ENCODE results near the gene DCDC1.

Gene DCDC1

DNA sequence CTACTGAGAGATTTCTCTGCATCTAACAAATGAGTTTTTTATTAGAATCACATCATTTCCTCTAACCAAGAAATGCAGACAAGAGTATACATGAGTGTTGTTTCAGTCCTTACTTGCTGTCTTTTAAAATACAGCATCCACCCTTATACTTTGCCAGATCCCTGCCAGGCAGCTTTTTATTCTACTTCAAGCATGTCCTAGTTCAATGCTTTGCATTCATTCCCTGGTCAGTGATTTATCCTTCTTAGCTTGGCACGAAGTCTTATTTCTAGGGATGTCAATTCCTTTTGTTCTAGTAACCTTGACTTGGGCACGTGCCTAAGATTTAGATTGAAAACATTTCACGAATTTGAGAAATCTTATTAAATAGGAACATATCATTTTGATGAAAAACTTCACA, 476.2 kb downstream of the DCDC1 start:
- Histone ChIP-seq H3K27ac (ENCODE audit: low read length) (no peak overlapping the region), H3K36me3 (ENCODE audit: control insufficient read depth in 1 of 2, insufficient read depth in 2 of 2, low read length in 2 of 2) (no peaks in the 10 kb centered on the region), H3K9me3 (ENCODE audit: control insufficient read depth in 1 of 2, low read length in 2 of 2) (no peaks in the 10 kb centered on the region), H3K27me3 (ENCODE audit: low read depth, low read length) (no peaks in the 10 kb centered on the region), H3K4me3 (ENCODE audit: low read depth in 1 of 2, low read length in 2 of 2) (no peak overlapping the region), H3K4me1 (ENCODE audit: control insufficient read depth in 1 of 2, insufficient read depth in 2 of 2, low read length in 2 of 2) (no peaks in the 10 kb centered on the region)

DNA sequence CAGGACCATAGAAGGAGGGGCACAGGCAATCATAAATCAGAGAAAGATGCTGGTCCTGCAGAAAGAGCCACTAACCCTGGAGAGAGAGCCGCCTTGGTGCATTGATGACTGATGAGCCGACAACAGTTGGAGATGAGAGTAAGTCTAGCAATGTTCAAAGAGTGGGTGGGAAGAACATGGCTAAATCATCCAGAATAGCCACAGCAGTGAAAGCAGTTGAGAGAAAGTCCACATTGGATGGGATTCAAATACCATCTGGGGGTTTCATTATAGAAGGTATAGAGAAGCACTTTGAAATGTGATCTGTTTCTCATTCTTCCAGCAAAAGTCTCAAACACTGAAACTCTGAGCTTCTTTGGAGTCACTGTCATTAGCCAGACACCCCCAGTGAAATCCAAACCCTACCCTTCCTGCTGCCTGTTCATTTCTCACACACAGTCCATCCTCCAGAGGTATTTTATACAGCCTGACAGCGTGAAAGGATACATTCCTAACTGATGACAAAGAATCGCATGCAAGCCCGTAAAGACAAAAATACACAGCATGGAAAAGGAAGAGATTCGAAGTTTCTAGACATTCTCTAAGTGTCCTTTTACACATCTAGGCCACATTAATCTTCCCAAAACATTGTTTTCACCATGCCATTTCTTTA, 480.3 kb downstream of the DCDC1 start:
- H3K36me3 ChIP-seq (ENCODE audit: control insufficient read depth in 1 of 2, insufficient read depth in 2 of 2, low read length in 2 of 2): no peaks in the 10 kb centered on the region
- no peak overlapping the region for H3K4me3 ChIP-seq (ENCODE audit: low read depth in 1 of 2, low read length in 2 of 2)
- H3K27ac ChIP-seq (ENCODE audit: low read length): no peak overlapping the region
- H3K9me3 ChIP-seq (ENCODE audit: control insufficient read depth in 1 of 2, low read length in 2 of 2): no peaks in the 10 kb centered on the region
- H3K4me1 ChIP-seq (ENCODE audit: control insufficient read depth in 1 of 2, insufficient read depth in 2 of 2, low read length in 2 of 2): no peaks in the 10 kb centered on the region
- no peaks in the 10 kb centered on the region for H3K27me3 ChIP-seq (ENCODE audit: low read depth, low read length)

DNA sequence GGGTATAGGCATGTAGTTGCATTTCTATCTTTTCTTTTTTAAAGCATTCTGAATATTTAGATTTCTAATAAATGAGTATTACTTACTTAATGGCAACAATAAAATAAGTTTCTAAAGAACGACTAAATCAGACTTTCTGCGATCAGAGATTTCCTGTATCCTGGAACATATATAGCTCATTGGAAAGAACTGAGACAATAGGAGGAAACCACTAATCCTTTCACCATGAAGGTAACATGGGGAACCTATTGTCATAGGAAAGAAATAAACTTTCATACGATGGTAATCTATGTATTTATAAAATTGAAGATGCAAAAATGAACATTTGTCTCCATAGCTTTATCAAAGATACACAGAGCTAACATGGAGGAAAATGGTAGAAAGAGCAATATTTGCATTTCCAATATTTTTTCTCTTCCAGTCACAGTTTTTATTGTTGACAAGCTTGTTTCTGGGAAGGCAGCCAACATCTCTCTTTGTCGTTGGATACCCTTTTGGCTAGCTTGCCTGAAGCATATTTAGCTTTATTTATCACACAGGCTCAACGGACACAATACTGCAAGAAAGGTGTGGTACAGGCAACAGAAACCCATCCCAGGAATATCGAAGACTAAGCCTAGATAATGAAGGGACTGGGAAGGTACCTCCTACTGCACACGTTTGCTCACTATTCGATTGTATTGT, 490.1 kb downstream of the DCDC1 start:
- Histone ChIP-seq H3K9me3 (ENCODE audit: control insufficient read depth in 1 of 2, low read length in 2 of 2) (no peaks in the 10 kb centered on the region), H3K4me3 (ENCODE audit: low read depth in 1 of 2, low read length in 2 of 2) (no peak overlapping the region), H3K27me3 (ENCODE audit: low read depth, low read length) (no peaks in the 10 kb centered on the region), H3K4me1 (ENCODE audit: control insufficient read depth in 1 of 2, insufficient read depth in 2 of 2, low read length in 2 of 2) (peaks cover 0 to 7% of the 10 kb centered on the region in 2 donors), H3K27ac (ENCODE audit: low read length) (no peak overlapping the region), H3K36me3 (ENCODE audit: control insufficient read depth in 1 of 2, insufficient read depth in 2 of 2, low read length in 2 of 2) (no peaks in the 10 kb centered on the region)

DNA sequence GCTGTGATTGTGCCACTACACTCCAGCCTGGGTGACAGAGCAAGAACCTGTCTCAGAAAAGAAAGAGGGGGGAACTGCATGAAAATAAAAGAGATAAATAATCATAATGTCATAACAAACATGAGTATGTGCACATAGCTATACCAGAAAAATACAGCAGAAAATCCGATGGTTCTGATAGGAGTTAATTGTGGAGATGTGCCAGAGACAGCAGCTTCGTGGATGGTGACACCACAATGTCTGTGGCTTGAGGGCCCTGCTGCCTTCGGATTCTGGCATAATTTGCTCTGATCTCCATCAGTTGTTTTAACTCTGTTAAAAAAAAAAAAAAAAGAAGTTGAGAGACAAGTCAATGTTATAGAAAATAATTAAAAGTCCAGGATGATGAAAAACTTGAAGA, 491.1 kb downstream of the DCDC1 start:
- H3K4me3 ChIP-seq (ENCODE audit: low read depth in 1 of 2, low read length in 2 of 2): no peak overlapping the region
- H3K36me3 ChIP-seq (ENCODE audit: control insufficient read depth in 1 of 2, insufficient read depth in 2 of 2, low read length in 2 of 2): no peaks in the 10 kb centered on the region
- no peak overlapping the region for H3K27ac ChIP-seq (ENCODE audit: low read length)
- H3K4me1 ChIP-seq (ENCODE audit: control insufficient read depth in 1 of 2, insufficient read depth in 2 of 2, low read length in 2 of 2): peaks cover 0 to 7% of the 10 kb centered on the region in 2 donors
- H3K27me3 ChIP-seq (ENCODE audit: low read depth, low read length): no peaks in the 10 kb centered on the region
- no peaks in the 10 kb centered on the region for H3K9me3 ChIP-seq (ENCODE audit: control insufficient read depth in 1 of 2, low read length in 2 of 2)

DNA sequence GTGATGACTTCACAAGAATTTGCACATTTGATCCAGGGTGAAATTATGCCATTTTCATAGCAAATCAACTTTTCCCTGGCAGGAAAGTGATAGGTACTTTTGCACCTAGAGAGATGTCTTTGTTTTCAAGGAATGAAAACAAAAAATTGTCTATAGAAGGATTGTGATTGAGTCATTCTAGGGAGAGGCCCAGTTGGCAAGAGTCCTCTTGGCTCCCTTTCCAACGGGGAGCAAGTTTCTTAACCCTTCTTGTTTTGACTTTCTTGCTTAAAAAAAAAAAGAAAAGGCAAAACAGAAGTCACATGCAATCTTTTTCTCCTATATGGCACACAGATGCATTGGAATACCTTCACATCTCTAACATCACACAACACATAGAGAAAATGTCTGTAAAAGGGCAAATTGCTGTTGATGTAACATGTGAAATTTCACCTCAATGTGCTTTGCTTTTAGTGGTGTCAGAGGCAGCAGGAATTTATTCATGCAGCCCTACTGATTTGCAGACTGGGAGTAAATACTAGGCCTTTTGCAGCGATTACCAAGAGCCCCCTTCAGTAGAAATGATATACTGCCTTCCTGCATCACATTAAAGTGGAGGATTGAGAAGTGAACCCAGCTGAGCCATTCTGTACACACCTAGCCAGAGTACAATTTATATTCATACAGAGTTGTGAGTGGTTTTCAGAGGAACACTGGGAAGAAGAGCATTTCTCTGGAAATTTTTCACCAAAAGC, 492.7 kb downstream of the DCDC1 start:
- peaks cover 0 to 7% of the 10 kb centered on the region in 2 donors for H3K4me1 ChIP-seq (ENCODE audit: control insufficient read depth in 1 of 2, insufficient read depth in 2 of 2, low read length in 2 of 2)
- H3K27ac ChIP-seq (ENCODE audit: low read length): no peak overlapping the region
- no peaks in the 10 kb centered on the region for H3K36me3 ChIP-seq (ENCODE audit: control insufficient read depth in 1 of 2, insufficient read depth in 2 of 2, low read length in 2 of 2)
- no peaks in the 10 kb centered on the region for H3K9me3 ChIP-seq (ENCODE audit: control insufficient read depth in 1 of 2, low read length in 2 of 2)
- H3K27me3 ChIP-seq (ENCODE audit: low read depth, low read length): no peaks in the 10 kb centered on the region
- no peak overlapping the region for H3K4me3 ChIP-seq (ENCODE audit: low read depth in 1 of 2, low read length in 2 of 2)

DNA sequence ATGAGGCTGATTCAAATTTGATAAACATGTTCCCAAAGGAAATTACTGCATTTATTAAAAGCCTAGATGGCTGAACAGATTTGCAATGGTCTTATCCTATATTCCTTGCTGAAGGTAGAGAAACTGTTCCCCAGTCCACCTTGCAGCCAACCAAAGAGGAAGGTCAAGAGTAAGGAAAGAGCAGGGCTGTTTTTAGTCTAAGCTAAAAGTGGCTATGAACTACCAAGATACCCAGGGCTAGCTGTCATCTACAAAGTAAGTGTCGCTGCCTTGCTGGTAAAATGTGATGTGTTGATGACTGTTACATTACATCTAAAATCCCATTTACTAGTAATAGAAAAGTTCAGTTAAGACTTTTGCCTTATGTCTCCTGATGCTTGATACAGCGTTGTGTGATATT, 493.3 kb downstream of the DCDC1 start:
- Histone ChIP-seq H3K4me1 (ENCODE audit: control insufficient read depth in 1 of 2, insufficient read depth in 2 of 2, low read length in 2 of 2) (peaks cover 0 to 7% of the 10 kb centered on the region in 2 donors), H3K27ac (ENCODE audit: low read length) (no peak overlapping the region), H3K36me3 (ENCODE audit: control insufficient read depth in 1 of 2, insufficient read depth in 2 of 2, low read length in 2 of 2) (no peaks in the 10 kb centered on the region), H3K4me3 (ENCODE audit: low read depth in 1 of 2, low read length in 2 of 2) (no peak overlapping the region), H3K9me3 (ENCODE audit: control insufficient read depth in 1 of 2, low read length in 2 of 2) (no peaks in the 10 kb centered on the region), H3K27me3 (ENCODE audit: low read depth, low read length) (no peaks in the 10 kb centered on the region)

DNA sequence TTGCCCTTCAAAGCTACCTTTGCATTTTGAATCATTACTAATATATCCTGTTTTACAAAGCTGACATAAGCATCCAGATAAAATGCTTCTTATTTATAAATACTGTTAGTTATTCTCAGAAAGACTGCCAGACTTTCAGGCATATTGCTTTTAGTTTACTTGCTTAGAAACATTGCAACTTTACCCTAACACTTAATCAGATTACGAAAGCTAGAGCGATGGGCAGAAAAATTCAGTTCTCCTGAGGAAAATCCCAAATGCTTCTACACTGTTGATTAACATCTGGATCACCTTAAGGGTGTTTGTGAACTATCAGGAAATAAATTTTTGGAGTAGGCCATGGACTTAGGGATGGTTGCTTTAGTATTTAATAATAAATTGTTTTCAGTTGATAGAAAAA, 493.7 kb downstream of the DCDC1 start:
- no peak overlapping the region for H3K27ac ChIP-seq (ENCODE audit: low read length)
- H3K4me1 ChIP-seq (ENCODE audit: control insufficient read depth in 1 of 2, insufficient read depth in 2 of 2, low read length in 2 of 2): peaks cover 0 to 7% of the 10 kb centered on the region in 2 donors
- H3K36me3 ChIP-seq (ENCODE audit: control insufficient read depth in 1 of 2, insufficient read depth in 2 of 2, low read length in 2 of 2): no peaks in the 10 kb centered on the region
- no peak overlapping the region for H3K4me3 ChIP-seq (ENCODE audit: low read depth in 1 of 2, low read length in 2 of 2)
- no peaks in the 10 kb centered on the region for H3K9me3 ChIP-seq (ENCODE audit: control insufficient read depth in 1 of 2, low read length in 2 of 2)
- no peaks in the 10 kb centered on the region for H3K27me3 ChIP-seq (ENCODE audit: low read depth, low read length)

DNA sequence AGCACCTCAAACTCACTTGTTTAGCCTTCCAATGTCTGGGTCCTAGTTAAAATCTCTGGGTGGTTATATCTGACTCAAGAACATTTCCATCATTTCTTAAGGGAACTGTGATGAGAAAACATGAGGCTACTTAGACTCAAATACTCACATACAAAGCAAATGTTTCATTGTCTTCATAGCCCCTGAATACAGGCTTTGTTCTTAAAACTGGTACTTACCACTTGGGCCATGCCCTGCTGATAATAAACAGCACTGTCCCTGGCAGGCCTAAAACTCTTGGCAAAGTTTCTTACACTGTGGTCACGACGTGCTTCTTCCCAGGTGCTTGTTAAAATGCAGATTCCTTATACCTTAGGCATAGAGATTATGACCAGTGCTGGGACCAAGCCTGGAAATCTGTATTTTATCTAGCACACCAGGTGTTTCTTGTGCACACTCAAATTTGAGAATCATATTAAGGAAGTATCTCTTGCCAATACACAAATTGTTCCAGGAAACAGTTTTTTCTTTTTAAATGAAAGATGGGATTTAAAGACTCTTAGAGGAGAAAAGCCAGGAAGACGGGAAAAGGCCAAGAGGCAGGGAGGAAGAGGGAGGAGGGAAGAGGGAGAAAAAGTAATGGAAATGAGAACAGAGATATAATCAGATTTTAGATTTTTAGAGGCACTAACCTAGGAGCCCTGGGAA, 495.5 kb downstream of the DCDC1 start:
- no peak overlapping the region for H3K4me3 ChIP-seq (ENCODE audit: low read depth in 1 of 2, low read length in 2 of 2)

DNA sequence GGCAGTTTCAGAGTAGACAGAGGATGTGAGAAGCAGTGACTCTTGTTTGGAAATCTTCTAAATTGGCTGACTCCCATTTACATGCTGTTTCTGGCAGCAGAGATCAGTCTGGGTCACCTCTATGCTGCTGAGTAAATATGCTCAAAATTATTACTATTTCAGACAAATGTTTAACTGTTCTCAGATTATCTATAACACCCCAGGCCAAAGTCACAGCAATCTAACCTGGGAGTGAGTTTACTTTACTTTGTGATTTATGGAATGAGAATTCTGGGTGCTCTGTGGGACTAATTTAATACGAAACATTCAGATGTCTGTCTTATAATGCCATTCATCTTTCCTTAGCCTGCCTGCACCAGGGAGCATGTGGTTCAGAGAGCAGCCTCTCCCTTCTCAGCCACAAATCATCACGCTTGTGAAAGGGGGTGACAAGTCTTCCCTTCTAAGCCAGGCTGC, 500.9 kb downstream of the DCDC1 start:
- no peaks in the 10 kb centered on the region for H3K27me3 ChIP-seq (ENCODE audit: low read depth, low read length)
- no peak overlapping the region for H3K4me3 ChIP-seq (ENCODE audit: low read depth in 1 of 2, low read length in 2 of 2)
- no peaks in the 10 kb centered on the region for H3K36me3 ChIP-seq (ENCODE audit: control insufficient read depth in 1 of 2, insufficient read depth in 2 of 2, low read length in 2 of 2)
- no peaks in the 10 kb centered on the region for H3K9me3 ChIP-seq (ENCODE audit: control insufficient read depth in 1 of 2, low read length in 2 of 2)
- H3K27ac ChIP-seq (ENCODE audit: low read length): no peak overlapping the region
- H3K4me1 ChIP-seq (ENCODE audit: control insufficient read depth in 1 of 2, insufficient read depth in 2 of 2, low read length in 2 of 2): no peaks in the 10 kb centered on the region

More for the DNA sequence above, 495.5 kb downstream of the DCDC1 start:
- no peaks in the 10 kb centered on the region for H3K36me3 ChIP-seq (ENCODE audit: control insufficient read depth in 1 of 2, insufficient read depth in 2 of 2, low read length in 2 of 2)
- H3K4me1 ChIP-seq (ENCODE audit: control insufficient read depth in 1 of 2, insufficient read depth in 2 of 2, low read length in 2 of 2): no peaks in the 10 kb centered on the region
- no peaks in the 10 kb centered on the region for H3K27me3 ChIP-seq (ENCODE audit: low read depth, low read length)
- H3K9me3 ChIP-seq (ENCODE audit: control insufficient read depth in 1 of 2, low read length in 2 of 2): no peaks in the 10 kb centered on the region
- no peak overlapping the region for H3K27ac ChIP-seq (ENCODE audit: low read length)

DNA sequence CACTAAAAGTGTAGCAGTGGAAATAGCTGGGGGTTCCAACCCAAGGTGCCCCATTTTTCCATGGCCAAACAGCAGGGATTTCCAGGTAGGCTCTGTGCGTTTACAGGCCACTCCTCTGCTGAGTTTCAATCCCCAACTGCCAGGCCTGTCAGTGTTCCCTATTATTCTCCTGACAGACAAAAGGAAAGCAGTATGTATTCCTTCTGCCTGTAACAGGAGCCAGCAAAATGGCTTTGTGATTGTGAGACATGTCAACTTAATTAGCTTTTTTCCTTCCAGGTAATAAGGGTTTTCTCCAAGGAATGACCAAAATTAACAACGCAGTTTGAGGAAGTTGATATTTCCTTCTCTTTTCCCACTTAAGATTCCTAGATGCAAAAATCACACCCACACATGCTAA, 506.3 kb downstream of the DCDC1 start:
- Histone ChIP-seq H3K9me3 (ENCODE audit: control insufficient read depth in 1 of 2, low read length in 2 of 2) (no peaks in the 10 kb centered on the region), H3K27me3 (ENCODE audit: low read depth, low read length) (no peaks in the 10 kb centered on the region), H3K36me3 (ENCODE audit: control insufficient read depth in 1 of 2, insufficient read depth in 2 of 2, low read length in 2 of 2) (no peaks in the 10 kb centered on the region), H3K4me1 (ENCODE audit: control insufficient read depth in 1 of 2, insufficient read depth in 2 of 2, low read length in 2 of 2) (no peaks in the 10 kb centered on the region), H3K4me3 (ENCODE audit: low read depth in 1 of 2, low read length in 2 of 2) (no peak overlapping the region), H3K27ac (ENCODE audit: low read length) (no peak overlapping the region)

DNA sequence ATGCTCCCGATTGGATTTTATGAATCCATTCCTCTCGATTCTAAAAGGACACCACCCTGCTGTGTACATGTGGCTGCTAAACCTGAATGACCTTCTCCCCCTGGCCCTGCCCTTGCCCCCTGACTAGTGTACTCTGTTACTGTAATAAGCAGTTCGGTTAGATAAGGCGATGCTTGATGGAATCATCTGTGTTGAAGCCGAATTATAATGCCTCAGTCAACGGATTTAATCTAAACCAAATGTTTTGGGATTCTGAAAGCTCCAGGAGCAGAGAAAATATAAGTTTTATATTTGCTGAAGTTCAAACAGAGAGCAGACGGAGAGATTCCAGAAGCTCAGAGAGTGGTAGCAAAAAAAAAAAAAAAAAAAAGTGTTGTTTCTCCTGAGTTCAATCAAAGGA, 508.0 kb downstream of the DCDC1 start:
- H3K27ac ChIP-seq (ENCODE audit: low read length): no peak overlapping the region
- H3K9me3 ChIP-seq (ENCODE audit: control insufficient read depth in 1 of 2, low read length in 2 of 2): no peaks in the 10 kb centered on the region
- H3K36me3 ChIP-seq (ENCODE audit: control insufficient read depth in 1 of 2, insufficient read depth in 2 of 2, low read length in 2 of 2): no peaks in the 10 kb centered on the region
- H3K4me3 ChIP-seq (ENCODE audit: low read depth in 1 of 2, low read length in 2 of 2): no peak overlapping the region
- H3K4me1 ChIP-seq (ENCODE audit: control insufficient read depth in 1 of 2, insufficient read depth in 2 of 2, low read length in 2 of 2): no peaks in the 10 kb centered on the region
- H3K27me3 ChIP-seq (ENCODE audit: low read depth, low read length): no peaks in the 10 kb centered on the region
